Measurements from ENCODE around the gene FSD1L.

The FSD1L gene

DNA sequence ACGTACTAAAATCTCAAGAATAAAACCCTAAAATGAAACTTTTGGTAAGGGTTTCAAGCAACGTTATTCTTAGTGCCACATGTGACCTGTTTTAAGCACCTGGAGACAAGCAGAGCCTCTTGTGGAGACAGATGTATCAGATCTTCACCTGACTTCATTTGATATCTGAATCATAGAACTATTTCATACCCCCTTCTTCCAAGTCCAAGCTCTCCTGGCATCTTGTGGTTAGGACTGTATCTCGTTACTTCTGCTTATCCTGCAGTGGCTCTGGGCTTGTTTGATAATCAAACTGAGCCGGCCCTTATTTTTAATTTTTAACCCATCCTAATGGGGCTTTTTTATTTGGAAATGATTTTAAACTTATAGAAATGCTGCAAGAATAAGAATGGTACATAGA is 11.1 kb upstream of the FSD1L start:
- DNase-seq = no peak

- DNase-seq = no peak
Observed at GRCh38 chr9:105437704-105438103, 10.1 kb upstream of the FSD1L start.

DNA sequence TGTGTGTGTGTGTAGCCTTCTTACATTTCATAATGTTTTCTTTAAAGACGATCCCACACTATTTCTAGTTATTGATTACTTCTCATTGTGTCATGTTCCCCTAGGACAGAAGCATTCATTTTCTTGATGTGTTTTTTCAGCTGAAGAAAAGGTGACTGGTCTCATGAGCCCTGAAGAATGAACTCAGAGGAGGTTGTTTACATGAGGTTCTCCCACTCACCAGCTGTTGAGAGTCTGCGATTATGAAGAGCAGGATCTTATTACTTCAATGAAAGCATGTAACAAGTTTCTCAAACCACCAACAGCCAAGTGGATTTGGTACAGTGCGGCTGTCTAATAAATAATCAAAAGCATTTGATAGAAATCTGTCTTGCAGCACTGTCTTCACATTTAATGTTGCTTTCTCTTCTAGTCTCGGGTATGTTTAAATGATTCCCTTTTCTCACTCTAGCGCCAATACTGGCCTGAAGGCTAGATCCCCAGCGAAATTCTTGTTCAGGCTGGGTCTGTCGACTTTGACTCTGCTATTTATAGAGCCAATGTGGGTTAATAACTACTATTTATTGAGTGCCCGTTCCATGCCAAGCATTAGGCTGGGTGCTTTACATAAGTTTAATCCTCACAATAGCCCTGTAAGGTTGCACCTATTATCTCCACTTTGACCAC is 9.6 kb upstream of the FSD1L start:
- no peak for DNase-seq

DNA sequence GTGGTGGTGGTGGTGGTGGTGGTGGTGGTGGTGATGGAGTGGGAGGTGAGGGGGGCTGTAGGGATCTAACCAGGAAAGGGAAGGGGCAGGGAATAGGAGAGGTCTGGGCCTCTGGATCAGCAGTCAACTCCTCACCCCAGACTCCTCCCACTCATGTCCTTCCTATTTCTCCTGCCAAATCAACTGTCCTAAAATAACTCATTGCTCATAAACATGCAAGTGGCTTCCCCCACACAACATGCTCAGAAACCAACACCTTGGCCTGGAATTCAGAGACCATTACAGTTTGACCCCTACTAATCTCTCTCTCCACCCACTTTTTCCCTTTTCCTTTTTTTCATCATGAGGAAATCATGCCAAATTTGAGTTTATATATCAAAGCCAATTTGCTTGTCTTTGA is 8.4 kb upstream of the FSD1L start:
- DNase-seq = no peak

DNA sequence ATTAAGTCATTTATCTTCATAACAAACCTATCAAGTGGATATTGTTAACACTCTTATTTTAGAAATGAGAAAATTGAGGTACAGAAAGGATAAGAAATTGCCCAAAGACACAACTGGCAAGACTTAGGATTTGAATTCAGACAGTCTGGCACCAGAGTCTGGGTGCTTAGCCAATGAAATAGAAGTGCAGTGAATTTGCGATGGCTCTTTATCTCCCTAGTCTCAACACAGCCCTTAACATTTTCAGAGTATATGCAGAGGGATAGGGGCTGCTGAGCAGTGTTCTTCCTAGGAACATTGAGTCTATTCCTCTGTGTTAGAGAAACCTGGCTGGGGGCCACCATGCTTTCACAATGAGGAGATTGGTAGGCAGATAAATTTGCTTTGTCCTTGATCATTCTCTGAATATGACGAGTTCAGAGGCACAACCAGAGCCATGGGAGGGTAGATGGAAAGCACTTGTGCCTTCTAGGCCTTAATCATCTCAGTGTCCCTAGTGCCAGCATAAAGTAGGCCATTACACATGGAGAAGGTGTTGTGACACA is 6.1 kb upstream of the FSD1L start:
- no peak for DNase-seq

GRCh38 chr9:105443121-105443520 is 4.7 kb upstream of the FSD1L start:
- DNase-seq = no peak

GRCh38 chr9:105444130-105444529 is 3.7 kb upstream of the FSD1L start:
- DNase-seq = no peak

DNA sequence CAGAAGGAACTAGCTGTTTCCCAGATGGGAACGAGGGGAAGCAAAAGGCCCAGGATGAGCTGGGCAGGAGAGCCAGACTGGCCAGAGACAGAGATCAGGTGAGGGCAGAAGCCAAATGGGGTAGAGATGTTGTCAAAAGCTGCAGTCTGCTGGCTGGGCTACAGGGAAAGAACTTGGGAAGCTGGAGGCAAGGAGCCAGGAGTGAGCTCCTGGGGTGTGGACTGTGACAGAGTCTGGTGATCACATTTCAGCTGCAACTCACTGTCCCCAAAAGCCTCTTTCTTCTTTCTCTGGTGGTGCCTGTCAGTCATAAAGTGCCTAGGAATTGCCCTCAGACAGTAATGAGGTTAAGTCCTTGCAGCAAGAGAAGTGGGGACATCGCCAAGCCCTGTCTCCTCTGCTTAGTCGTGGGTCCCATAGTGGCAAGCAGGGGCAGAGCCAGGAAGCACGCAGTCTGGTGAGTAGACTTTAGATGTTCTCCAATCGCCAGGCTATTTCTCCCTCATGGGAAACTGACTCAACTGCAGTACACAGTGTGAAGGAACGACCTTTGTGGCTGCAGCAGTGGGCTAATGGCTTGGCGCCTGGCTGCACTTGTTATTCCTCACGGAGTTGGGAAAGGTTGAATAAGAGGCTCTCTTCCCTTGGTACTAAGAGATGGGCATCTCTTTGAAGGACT is 2.5 kb upstream of the FSD1L start:
- DNase-seq = no peak

GRCh38 chr9:105447386-105447813 is 434 bp upstream of the FSD1L start:
- no peak for DNase-seq

GRCh38 chr9:105449081-105449480 is 1.2 kb downstream of the FSD1L start:
- DNase-seq = no peak

DNA sequence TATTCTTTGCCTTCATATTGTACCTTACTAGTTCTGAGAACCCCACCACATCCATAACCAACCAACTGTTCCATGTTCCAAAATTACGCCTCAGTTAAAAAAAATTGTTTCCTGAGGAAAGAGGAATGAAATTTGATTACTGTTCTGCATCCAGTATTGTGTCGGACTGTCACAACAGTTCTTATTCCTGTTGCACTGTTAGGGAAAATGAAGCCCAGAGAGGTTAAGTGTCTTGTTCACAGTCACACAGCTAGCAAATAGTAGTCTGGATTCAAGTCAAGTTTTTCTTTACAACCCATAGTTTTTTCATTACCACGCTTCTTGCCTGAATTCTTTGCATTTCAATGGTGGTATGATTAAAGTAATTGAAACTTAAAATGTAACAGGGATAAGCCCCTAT is 4.4 kb downstream of the FSD1L start:
- no peak for DNase-seq

- DNase-seq = no peak
Observed at GRCh38 chr9:105455836-105456475, 8.1 kb downstream of the FSD1L start.

GRCh38 chr9:105457560-105458294 is 9.9 kb downstream of the FSD1L start:
- DNase-seq = no peak

DNA sequence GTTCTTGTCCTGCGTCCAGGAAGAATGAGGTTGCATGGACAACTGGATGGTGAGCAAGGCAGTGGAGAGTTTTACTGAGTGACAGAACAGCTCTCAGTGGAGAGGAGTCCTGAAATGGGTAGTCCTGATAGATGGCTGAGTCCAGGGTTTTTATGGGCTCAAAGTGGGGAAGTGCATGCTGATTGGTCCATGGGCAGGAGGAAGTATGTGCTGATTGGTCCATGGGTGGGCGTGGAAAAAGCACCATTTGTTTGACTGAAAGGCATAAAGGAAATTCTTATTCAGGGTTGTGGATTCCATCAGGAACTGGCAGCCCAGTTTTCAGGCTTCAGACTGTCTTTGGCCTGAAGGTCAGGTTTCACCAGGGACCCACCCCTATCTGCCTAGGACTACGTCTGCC is 10.6 kb downstream of the FSD1L start:
- no peak for DNase-seq

GRCh38 chr9:105459336-105459735 is 11.5 kb downstream of the FSD1L start:
- DNase-seq = no peak

DNA sequence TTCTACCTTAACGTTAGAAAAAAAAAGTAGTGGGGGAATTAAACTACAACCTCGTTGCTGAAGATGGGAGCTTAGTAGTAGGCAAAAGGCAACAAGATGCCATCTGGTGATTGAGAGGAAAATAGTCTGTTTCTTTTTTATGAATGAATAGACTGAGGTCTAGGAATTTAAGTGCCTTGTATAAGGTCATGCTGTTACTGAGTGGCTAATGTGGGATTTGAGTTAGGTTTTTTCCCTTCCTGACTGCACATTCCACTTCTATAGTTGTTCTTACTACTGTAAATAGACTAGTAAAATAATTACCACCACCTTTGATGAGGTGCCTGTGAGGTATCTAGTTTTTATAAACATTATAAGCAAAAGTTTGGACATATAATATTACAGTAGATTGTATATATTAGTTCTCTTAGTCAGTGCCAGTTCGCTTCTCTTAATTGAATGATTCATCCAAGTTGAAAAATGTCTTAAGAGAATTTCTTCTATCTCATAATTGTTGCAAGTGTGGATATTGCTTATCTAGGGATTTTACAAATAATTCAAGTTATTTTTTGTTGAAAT is 19.1 kb downstream of the FSD1L start:
- DNase-seq = no peak

DNA sequence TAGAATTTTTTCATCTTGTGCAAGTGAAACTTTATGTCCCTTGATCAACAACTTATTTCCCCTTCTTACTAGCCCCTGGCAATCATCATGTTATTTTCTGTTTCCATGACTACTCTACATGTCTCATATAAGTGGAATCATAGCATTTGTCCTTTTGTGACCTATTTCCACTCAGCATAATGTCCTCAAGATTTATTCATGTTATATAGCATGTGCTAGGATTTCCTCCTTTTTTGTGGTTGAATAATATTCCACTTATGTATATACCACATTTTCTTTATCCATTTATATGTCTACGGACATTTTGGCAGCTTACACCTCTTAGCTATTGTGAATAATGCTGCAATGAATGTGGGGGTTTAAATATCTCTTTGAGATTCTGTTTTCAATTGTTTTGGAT is 21.0 kb downstream of the FSD1L start:
- DNase-seq = no peak

GRCh38 chr9:105473221-105473620 is 25.4 kb downstream of the FSD1L start:
- DNase-seq = no peak

- DNase-seq = no peak
Observed at GRCh38 chr9:105475302-105475701, 27.5 kb downstream of the FSD1L start.

DNA sequence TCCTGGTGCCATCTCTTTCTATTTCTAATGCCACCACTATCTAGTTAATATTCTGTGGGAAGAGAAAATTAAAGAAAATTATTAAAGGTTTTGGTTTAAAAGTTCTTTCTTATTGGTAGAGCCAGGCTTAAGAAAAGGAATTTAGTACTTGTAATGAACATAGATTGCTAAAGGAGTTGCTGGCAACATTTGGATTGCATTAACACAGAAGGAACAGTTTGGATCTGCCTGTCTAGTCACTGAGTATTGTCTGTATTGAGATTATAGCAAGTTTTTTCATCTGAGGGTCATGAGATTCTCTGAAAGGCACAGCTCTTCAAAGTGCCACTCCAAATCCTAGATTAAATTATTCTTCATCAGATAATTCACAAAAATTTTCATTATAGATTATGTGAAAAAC is 32.0 kb downstream of the FSD1L start:
- no peak for DNase-seq

GRCh38 chr9:105483618-105484017 is 35.8 kb downstream of the FSD1L start:
- no peak for DNase-seq

DNA sequence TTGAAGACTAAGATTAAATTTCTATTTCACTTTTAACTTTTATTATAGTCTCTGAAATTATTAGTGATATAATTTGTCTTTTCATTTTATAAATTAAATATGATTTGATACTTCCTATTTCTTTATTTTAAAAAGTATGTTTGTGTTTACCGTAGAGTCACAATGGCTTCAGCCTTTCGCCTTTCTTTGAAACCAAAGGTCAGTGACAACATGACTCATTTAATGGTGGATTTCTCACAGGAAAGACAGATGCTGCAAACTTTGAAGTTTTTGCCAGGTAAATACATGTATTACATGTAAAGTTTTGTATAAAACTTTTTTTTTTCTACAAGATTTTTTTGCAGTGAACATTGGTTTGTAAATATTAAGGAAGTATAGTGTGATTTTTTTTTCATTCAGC is 36.4 kb downstream of the FSD1L start:
- no peak for DNase-seq

DNA sequence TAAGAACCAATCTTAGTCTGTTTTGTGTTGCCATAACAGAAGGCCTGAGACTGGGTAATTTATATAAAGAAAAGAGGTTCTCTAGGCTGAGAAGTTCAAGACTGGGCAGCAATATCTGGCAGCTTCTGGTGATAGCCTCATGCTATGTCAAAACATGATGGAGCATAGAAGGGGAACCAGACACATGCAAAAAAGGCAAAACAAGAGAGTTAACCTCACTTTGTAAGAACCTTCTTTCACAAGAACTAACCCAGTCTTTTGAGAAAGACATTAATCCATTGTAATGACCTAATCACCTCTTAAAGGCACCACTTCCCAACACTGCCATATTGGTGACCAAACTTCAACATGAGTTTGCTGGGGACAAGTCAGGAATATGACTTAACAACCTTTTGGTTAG is 37.3 kb downstream of the FSD1L start:
- DNase-seq = no peak

Measured in left hindlimb (tissue), 1 donor.